HG03460 (cell line): ENCODE data around the gene FH.
A peak's percentile ranks its signal among the peaks of the same experiment; 100 is the strongest.

Source experiments
- ATAC-seq: cut with Tn5 transposase; IDR thresholded peaks from one replicate; pipeline ENCODE4 v1.9.1; 2021; ENCODE audit not compliant: unreplicated experiment

FH gene

DNA sequence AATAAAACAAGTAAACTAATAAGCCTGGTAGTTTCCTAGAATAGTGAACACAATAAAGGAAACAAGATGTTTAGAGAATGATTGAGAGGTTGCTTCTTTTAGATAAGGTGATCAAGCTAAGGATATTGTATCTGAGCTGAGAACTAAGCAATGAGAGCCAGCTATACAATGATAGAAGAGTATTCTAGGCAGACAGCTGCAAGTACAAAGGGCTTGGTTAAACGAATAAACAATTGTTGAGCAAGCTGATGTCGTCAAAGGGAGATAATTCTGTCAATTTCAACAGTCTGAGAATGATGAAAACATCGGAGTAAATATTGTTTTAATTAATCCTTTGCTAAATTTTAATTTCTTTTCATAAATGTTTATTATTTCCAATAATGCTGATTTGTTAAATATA, 5.5 kb upstream of the FH start:
- ATAC-seq = no peak

DNA sequence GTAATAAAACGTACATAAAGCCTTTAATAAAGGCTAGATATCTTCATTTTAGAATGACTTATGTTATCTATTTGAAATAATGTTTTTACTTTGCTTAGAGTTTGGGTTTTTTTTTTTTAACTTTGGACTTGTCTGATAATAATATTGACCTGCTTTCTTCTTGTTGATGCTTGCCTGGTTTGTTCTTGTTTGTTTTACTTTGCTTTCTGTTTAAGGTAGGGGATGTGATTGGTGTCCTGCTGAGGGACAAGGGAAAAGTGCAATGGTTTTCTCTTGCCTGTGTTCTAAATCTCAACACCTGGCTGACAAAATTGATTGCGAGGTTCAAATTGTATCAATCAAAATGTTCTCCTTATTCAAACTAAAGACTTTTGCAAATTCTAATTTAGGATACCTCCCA, 2.2 kb upstream of the FH start:
- ATAC-seq = no peak

DNA sequence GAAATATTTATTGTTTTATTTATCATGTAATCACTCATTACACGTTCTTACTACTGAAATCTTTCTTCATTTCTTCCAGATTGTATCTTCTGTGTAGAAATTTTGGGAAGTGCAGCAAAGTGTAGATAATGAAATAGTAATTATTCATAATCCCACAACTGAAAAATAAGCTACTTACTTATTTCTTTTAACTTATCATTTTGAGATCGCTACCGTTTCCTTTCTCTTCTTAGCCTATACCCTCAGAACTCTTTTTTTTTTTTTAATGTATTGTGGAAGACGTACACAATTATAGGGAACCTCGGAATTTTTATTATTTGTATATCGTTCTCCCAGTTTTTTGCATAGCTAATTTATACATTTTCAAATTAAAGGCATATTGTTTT, 518 bp upstream of the FH start:
- ATAC-seq = no peak

DNA sequence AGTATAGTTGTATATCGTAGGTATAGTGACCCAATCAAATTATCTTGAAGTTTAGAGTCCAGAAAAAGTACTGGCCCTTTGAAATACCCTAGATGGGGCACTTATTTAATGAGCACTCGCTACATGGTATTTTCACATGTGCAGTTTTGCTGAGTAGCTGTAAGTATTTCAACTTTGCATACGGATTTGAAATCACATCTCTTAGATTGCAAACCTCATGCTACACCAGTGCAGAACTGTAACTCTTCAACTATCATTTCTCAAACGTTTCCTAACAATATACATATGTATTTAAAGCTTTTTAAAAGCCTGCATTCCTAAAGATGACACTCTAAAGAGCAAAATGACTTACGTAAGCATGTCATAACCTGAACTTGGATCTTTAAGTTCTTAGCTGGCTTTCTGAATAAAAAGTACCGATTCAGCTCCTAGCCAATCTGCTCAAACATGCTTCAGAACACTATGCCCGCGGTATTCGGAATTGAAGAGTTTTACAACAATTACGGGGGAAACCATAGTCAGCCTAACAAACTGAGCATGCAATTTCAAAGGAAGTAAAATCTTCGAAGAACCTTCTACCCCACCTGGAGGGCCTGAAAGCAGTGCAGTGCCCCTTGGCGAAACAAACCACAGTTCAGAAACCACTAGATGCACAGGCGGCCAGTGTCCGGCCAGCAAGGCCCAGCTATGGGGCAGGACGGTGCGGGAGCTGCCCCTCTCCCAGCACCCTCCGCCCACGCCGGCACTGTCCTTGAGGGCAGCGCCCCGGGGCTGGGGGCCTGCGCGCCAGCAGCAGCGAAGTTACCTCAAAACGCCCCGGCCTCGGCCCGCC, 863 bp downstream of the FH start:
- ATAC-seq = peak; percentile 31

DNA sequence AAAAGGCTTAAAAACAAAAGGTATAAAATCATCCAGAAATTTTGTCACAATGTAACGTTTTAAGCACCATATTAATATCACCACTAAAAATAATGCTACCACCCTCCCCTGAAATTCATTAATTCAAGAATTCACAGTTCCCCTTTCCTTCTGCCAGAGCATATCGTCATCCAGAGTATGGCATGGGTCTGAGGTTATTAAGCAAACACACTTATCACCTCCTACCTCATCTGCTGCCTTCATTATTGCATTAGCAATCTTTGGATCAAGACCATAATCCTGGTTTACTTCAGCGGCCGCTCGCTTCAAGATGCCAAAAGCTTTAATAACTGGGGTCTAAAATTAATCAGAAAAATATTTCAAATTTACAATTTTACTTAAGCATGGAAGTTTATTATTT, 6.2 kb downstream of the FH start:
- no peak for ATAC-seq

DNA sequence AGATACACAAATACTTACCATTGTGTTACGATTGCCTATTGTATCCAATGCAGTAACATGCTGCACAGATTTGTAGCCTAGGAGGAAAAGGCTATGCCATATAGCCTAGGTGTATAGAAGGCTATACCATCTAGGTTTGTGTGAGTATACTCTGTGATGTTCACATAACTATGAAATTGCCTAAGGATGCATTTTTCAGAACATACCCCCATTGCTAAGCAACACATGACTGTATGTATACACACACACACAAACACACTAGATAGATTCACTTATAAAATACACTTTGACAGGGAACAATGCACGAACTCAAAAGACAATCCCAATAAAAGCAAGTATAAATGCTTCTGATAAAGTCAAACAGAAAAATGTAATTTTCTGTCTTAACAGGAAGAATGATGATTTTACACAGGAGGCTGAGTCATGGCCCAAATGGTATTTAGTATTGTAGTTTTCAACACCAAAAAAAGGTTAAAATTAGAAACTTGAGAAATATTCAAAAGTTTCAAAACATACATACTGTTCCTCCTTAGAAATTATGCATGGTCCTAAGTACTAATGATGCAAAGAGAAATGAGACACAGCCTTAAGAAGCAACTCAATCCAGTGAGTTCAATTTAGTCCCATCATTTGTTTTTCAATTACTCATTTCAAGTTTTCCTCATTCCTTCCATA, 12.2 kb downstream of the FH start:
- ATAC-seq = no peak

DNA sequence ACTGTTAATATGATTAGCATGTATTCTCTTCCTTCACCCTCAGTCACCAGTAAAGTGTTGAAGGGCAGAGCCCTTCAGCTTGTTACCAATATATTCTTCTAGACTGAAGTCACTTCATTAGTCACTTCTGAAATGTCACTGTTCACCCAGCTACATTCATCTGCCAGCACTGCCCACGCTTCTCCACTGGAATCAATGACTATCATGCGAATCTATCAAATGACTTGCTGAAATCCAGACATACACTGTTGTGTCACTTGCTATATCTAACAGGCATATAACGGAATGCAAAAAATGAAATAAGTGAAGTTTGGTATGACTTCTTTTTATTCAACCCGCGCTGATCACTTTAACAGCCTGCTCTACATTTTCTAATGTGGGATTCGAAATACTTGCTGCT, 16.1 kb downstream of the FH start:
- no peak for ATAC-seq

DNA sequence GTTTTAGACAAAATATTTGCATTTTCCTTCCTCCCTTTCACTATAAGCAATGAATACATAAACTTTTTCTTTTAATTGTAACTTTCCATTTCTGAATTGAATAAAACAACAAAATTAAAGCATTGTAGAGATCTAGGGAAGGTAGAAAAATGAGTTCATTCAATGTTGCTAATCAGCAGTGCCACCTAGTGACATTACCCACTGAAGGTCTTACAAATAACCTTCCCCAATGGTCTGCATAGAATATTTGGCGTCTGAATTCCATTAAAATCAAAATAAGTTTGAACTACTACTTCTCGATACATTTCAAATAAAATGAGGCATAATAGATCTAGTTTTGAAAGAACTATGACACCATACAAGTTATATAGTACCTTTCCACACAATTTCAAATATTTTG, 19.6 kb downstream of the FH start:
- ATAC-seq = no peak

DNA sequence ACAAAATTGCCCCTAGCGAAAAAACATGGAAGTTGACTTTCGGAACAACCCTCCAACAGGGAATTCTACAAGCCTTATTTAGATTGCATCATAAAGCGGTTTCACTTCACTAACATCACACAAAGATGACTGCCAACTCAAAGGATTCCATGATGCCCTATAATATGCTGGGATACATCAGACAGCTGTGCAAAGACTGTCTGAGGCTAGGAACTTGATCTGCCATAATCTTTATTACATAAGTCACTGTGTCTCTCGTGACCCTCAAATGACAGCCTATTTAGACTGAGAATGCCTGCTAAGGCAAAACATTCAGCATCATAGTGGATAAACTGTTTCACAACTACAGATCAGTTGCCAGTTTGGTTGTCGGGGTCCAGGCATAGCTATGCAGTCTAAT, 23.8 kb downstream of the FH start:
- no peak for ATAC-seq

DNA sequence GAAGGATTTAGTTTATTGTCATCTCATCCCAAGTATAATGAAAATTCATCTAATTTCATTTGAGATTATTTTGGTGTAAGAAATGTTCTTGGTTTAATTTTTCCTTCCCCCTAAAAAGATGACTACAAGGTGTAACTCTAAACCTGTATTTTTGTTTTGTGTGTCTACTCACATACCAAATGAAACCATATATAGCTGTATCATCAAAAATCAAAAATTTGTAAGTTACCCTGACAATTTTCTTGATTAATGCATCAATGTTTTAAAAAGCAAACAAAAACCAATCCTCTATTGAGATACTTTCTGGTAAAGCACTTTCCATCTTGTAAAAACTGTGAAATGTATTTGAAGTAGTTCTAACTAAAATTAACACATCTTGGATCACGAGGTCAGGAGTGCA, 30.8 kb downstream of the FH start:
- ATAC-seq = no peak

DNA sequence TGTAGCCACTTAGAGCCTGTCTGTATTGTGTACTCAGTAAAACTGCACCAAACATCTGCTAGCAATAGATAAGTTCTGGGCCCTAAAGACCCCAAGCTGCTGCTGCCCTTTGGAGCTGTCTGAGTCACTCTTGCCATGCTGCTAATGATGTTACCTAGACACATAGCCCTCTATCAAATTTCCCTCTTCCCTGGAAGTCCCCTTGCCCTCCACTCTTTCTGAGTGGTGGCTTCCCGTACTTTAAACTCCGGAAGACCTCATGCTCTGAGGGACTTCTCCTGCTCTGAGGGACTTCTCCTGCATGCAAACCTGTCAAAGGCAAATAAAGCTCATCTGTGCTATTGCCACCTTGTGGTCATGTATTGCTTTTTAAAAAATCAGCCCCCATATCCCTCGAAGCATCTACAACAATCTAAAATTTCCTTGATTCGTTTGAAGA, 34.0 kb downstream of the FH start:
- peak; percentile 56 for ATAC-seq

DNA sequence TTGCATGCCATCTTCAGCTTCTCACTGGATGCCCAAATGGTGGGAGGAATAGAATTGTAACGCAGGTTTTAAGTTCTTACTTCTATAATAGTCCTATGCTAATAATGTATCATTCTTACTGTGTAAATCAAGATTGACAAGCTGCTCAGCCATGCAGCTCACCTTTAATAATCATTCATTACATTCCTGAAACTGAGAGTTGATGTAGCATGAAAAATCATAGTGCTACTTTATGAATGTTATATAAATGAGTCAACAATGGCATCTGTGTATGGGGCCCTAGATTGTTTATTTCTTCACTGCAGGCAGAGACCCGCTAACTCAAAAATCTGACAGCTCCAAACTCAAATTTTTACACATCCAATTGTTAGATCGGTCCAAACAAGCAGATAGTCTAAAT, 34.4 kb downstream of the FH start:
- ATAC-seq = peak; percentile 46

DNA sequence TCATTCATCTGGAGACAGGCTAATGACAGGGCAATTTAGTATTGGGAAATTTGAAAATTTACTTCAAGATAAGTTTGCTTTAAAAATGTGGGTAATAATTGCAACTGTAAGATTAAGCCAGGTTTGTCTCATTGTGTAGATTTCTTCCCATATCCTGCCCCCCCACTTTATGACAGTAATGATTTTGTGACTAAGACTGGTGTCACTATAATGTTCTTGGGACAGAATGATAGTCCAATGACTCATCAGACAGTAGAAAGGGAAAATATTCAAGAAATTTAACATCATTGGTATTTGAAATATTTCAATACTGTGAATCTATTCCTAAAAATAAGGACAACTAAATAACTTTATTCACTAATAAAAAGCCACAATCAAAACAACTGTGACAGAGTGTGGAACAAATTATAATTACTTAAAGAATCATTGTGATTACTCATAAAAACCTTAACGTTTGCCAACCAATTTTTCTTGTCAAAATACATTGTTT, 36.7 kb downstream of the FH start:
- no peak for ATAC-seq

DNA sequence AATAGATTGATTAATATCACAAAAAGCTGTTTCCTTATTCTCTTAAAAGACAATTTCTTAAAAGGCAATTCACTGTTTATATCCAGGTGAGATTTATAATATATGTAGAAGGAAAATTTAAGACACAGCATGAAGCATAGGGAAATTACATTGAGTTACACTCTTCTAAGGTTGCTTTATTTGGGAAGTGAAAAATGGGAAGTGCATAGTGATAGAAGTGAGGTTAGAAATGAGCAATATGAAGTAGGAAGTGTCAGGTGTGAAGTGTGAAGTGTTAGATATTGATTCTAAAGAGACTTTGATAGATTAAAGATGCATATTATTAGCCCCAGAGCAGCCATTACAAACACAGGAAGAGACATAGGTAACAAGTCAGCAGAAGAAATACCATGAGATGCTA, 40.3 kb downstream of the FH start:
- no peak for ATAC-seq

DNA sequence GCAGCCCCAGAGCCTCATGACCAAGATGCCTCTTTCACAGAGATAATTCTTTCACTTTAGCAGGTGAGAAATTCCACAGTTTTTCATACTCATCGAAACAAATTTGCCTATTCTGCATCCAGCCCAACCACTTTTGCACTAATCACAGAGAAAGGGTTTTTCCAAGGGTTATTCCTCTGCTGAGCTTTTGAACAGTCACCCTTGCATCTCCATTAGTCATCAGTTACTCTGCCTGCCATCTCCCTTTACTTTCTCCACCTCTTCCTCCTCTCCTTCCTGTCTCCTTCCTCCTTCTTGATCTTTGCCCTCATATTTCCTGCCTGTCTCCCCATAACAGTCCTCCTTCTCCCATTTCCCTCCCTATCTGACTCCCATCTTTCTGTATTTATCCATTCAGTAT, 43.9 kb downstream of the FH start:
- ATAC-seq = peak; percentile 49

DNA sequence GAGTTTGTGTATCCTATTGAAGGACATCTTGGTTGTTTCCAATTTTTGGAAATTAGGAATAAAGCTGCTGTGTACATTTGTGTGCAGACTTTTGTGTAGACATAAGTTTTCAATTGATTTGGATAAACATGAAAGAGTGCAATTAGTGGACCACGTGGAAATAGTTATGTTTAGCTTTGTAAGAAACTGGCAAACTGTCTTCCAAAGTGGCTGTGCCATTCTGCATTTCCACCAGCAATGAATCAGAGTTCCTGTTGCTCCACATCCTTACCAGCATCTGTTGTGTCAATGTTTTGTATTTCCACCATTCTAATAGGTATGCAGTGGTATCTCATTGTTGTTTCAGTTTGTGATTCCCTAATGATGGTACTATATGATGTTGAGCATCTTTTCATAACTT, 46.5 kb downstream of the FH start:
- no peak for ATAC-seq

DNA sequence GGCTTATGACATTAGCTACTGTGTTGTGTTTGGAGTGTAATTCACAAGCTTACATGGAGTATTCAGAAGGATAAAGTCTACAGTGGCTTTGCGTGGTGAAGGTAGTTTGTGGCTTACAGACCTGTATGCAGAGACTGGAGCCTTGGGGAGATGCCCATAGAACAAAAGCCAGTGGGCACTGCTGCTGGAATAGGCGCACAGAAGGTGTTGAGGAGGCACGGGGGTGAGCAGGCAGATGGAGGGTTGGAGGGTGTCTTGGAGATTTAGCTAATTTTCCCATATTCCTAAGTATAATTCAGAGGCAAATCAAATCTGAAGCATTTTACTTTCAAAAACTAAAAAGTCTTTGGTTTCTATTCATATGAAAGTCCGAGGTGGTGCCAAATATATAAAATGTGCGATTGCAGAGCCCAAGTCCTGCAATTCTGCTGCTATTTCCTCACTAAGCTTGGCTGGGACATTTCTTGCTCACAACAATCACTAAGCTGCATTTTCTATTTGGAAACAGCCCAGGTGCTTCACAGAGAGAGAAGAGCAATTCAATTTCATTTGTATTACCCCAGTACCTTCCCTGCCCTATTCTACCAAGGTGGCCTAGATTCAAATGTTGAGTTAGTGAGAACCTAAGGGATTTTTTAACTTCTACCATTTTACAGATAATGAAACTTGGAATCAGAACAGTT, 48.5 kb downstream of the FH start:
- no peak for ATAC-seq

DNA sequence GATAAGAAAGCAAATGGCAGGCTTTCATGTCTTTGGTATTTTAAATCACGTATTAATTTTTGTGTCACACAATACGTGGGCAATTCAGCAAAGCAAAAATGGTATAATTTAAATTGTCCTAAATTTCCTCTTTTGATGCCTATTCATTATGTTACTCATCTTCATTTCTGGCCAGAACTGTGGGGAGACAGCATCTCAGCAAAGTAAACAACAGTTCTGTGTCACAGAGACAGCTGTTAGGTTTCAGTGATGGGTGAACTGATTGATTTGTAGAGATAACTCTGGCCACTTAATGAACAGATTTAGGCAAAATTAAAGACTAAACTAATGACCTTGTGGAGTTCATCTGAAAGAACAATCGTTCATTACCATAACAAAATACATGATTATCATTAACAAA, 49.2 kb downstream of the FH start:
- no peak for ATAC-seq

DNA sequence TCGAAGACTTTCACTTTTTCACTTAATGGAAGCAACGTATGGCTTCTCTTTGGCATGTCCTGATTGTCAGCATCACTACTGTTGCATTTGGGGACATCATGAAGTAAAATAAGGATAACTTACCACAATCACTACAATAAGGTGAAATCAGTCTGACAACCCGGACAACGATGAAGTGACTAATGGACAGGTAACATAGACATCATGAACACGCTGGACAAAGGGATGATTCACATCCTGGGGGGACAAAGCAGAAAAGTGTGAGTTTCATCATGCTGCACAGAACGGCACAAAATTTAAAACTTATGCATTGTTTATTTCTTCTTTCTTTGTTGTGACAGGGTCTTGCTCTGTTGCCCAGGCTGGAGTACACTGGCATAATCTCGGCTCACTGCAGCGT, 53.9 kb downstream of the FH start:
- no peak for ATAC-seq

DNA sequence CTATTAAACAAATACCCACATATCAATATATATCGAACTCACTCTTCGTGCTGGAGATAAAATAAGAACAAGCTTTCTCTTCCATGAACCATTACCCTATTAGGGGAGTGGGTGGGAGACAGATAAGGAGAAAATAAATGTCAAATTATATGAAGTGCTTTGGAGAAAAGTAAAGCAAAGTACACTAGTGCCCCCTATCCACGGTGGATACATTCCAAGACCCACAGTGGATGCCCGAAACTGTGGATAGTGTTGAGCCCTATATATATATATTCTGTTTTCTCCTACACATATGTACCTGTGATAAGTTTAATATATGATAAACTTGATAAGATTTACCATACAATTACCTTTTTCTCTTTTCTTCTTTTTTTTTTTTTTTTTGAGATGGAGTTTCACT, 54.6 kb downstream of the FH start:
- ATAC-seq = no peak

DNA sequence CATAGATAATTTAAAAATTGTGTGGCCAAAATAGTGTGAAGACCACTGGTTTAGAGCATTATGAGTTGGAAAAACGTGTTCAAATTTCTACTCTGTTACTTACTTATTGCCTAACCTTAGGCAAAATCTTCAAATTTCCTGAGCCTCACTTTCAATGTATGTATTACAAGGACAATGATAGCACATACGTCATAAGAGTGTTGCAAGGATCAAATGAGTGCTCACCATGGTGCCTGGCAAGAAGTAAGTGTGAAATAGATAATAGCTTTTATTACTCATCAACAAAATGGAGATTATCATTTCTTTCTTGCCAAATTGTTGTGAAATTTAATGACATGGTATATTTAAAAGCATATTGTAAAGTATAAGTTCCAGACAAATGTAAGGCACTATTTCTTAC, 57.2 kb downstream of the FH start:
- no peak for ATAC-seq
